HG02571 (cell line): Measurements from ENCODE around the gene IL31RA.
"Not testable (repeated sequence)": the region's sequence is repeated elsewhere in the genome, so short reads cannot be mapped to it uniquely, and the experiment has no call there.

Experiments used
- ATAC-seq: cut with Tn5 transposase; IDR thresholded peaks from one replicate; pipeline ENCODE4 v1.9.1; 2021; ENCODE audit warnings: mild to moderate bottlenecking, moderate library complexity; ENCODE audit not compliant: unreplicated experiment

Gene IL31RA

DNA sequence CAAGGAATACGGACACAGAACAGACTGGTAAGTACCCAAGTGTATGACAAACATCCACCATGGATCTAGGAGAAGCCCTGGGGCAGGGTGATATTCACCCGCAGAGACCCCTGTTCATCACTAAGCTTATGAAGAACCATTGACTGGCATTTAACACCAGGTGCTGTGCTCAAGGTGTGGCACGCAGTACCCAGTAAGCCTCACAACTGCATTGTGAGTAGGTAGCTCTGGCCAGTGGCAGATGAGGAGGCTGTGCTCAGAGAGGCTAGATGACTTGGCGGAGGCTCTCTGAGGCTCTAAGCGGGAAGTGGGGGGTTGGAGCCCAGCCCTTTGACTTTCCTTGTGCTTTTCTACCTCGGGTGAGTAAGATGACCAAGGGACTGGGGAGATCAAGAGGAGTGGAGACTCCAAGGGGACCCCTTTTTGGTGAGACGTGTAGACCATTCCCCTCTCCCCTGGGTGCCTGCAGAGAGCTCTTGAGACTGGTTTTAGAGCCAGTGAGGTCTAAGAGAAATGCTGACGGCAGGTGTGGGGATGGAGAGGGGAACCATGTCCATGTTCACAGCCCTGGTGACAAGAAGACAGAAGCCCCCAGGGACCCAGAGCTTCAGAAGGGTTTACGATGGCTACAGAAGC is 72.8 kb downstream of the IL31RA start:
- no peak for ATAC-seq

DNA sequence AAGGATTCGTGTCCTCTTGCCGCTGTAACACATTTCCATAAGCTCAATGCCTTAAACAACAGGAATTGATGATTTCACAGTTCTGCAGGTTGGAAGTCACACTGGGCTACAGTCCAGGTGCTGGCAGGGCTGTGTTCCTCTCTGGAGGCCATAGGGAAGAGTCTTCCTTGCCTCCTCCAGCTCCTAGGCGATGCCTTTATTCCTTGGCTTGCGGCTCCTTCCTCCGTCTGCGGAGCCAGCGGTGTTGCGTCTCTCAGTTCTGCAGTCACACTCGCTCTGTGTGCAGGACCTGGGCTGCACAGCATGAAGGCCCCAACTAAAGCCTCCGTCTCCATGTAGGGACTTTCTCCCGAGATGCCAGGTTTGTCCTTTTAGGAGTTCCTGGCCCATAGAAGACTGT is 73.6 kb downstream of the IL31RA start:
- ATAC-seq = no peak

DNA sequence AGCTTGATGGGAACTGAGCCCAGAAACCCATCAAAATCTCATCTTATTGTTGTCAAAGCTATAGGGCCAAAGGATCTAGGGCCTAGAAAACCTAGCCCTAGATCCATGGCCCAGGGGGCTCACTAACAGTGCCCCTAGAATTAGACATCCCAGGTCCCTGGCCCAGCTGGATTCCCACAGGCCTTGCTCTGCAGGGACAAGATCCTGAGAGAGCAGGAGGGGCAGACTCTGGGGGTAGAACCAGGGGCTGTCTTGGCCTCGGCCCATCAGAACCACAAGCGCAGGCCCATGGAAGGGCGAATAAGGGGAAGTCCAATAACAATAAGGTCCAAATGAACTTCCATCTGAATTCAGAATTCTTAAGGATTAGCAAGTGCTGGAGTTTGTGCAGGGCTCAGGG is 74.0 kb downstream of the IL31RA start:
- ATAC-seq = no peak

DNA sequence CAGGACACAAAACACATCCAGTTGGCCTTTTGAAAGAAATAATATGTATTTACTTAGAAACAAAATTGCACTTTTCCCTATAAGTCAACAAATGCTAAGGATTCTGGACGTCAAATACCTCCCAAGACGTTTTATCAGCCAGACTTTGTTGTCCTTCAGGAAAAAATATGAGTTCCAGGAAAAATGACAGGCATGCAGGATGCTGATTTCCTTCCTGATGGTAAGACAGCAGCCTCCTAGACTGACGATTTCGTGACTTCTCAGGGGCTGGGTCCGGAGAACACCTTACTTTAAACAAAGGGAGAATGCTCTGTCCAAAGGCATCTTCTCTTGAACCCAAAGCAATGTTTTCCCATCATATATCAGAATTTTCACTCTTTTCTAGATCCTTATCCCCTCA is 74.6 kb downstream of the IL31RA start:
- ATAC-seq = no peak

DNA sequence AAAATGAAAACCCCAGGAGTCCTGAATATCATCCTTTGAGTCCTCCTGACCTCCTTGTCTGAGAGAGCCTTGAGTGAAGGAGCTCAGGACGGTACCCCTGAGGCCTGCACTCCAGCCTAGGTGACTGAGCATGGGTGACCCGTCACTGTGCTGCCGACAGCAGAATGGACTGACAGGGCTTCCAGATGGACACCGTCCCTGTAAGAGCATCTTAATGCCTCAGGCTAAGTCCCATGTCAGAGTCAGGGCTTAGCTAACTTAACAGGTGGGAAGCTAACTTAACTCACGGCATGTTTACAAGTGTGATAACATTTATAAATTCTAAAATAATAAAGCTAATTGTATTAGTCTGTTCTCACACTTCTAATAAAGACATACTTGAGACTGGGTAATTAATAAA is 75.3 kb downstream of the IL31RA start:
- no peak for ATAC-seq

DNA sequence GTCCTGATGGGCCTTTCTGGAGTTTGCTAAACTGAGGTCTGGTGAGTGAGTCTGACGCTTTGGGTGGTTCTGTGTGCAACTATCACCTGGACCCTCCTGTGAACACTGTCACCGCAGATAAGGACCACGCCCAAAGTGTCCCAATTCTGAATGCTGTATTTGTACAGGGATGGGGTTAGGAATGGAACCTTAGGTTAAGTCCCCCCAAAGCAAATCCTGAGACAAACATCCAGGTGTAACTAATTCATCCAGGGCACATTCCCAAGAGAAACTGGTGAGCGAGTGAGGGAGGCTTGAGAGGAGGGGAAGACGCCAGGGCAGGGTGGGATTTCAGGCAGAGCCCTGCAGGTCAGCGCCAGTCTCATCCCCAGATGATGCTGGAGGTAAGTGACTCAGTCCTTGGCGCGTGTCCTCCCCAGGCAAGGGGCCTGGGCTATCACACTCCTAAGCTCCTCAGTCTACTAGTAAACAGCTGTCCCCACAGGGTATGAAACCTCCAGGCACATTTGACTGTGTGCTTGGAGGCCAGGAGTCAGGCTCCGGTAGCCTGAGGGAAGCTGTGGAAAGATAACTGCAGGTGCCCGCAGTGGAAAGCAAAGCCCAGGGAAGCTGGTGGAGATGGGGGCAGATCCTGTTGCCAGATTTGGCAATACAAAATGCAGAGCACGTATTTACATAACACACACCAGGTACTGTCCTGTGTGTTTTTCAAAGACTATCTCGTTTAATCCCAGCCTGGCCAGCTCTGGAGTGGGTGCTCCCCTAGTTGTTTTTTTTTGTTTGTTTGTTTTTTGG is 76.9 kb downstream of the IL31RA start:
- ATAC-seq = no peak

DNA sequence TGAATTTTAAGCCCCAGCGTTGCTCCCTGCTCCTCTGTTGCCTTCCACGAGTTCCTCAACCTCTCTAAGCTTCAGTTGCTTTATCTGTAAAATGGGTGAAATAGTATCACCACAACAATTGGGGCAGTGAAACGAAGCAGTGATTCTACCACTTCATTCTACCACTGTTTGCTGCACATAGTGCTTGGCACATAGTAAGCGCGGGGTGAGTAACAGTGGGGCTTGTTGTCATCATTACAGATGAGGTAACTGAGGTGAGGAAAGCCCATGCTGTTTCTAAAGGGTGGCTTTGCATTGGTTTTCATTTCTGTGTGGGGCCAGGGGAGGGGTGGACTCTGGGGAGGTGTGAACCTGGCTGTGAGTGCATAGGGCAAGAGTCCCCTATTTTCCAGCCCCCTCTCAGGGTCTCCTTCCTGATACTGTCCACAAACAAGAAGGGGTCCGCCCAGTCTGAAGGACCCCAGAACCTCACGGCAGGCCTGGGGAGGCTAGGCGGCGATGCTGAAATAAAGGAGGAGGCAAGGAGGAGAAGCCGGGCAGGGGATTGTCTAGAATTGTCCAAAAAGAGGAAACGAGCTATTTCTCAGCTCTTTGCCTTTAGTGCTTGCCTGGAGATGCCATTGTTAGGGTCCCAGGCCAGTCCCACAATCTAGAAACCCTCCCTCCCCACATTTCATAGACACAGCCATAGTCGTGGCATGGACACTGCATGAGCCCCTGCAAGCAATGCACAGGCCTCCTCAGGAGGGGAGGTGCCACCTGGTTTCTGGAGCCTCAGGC is 78.1 kb downstream of the IL31RA start:
- ATAC-seq = no peak

DNA sequence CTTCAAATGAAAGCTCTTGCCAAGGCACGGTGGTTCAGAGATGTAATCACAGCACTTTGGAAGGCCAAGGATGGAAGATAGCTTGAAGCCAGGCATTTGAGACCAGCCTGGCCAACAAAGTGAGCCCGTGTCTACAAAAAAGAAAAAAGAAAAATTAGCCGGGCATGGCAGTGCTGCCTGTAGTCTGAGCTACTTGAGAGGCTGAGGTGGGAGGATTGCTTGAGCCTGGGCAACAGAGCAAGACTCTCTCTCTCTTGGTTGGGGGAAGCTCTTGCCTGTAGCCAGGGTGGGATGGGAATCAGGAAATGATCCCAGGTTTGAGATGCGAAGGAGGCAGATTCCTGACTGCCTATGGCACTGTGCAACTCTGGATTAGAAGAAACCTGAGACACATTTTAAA is 81.5 kb downstream of the IL31RA start:
- ATAC-seq = no peak

DNA sequence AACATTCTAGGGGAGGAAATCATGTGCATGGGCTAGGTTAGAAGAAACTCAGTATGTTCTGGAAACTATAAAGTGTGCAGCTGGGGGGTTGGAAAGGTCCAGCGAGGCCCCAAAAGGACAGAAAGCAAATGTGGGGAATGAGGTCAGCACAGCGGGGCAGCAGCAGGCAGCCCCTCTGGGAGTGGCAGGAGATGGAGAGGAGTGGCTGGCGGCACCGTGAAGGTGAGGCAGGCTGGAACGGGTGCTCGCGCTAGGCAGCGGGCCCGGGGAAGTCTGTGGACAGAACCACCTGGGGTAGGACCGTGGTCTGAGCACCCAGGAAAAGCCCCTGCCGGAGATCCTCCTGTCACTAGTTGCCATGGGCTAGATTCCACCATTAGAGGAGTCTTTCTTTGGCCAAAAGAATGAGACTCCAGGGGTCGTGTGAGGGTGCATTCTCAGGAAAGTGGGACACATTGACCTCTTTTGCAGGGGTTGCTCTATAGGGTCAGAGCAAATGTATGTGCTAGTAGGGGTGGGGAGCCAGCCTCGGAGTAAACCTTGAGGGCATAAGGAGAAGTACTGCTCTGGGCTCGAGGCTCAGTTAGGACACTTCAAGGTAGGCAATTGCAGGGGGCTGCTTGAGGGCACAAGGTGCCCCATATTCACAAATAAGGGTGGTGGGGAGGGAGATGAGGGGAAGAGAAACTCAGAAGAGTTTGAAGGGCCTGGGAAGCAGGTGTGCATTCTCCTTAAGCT is 82.4 kb downstream of the IL31RA start:
- ATAC-seq = no peak

DNA sequence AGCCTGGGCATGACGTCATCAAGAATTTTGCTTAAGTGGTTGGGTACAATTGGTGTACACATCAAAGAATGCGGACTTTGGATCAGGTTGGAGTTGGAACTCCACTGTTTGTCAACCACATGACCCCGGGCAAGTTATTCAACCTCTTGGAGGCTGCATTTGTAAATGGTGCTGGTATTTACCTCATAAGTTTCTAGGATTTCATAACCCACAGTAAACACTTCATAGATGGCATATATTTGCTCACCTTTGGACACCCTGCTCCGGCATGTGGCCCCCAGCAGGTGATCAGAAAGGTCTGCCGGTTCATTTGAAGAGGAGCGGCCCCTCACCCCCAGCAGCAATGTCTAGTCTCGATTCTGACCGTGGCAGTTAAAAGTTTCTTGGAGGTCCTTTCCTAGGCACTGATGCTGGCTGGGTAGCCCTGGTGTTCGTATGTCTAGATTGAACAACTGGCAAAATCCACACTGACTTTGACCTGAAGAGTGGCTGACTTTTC is 83.0 kb downstream of the IL31RA start:
- ATAC-seq = no peak

DNA sequence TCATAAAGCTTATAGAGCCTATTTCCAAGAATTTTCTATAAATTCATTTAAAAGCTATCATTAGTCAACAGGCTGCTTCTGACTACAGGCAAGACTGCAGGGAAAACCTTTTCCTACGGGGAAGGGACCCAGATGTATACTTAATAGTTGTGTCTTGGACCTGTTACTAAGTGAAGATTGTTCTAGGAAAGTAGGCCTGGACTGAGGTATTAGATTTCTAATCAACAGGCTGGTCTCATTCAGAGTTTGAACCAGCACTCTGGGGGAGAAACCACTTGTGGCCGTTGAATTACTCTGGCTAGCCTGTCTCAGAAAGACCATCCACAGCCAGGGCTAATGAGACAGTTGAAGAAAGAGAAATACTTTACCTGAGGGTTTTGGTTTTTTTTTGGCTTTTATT is 83.6 kb downstream of the IL31RA start:
- no peak for ATAC-seq

DNA sequence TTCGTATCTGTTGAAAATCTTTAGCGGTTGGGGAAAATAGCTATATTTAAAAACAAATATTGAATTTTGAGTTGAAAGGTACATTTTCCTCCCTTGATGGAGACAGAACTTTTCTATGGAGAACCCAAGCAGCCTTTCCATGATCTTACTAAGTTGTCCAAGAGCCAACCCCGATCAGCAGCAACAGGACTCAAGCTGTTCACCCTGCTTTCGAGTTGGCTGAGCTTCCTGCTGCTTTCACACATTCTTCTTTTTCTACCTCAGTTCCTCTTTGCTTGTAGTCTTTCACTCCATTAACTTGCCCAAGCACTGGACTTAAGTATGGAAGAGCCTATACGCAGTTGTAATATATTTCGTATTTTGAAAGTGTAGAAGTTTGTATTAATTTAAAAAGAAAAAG is 84.2 kb downstream of the IL31RA start:
- no peak for ATAC-seq

DNA sequence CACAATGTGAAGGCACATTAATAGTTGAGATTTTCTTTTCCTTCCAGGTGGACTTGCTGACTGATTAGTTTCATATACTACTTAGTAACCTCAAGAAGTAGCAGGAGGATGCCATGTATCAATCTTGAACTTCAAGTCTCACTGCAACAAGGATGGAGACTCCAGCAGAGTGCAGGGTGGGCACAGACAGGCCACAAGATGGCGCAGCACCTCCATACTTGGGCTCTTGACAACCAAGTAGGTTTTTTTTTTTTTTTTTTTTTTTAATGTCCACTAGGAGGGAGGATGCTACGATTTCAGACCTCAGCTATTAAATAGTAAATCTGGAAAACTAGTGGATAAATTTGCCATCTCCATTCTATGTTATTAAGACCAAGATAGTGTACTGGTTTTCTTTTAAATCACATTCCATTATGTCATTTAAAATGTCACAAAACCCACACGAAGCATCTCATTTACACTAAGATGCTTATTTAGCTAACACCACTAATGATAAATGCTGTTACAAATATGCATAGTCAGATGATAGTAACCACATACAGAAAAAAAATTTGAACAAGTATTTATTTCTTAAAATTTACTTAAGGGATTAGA is 85.0 kb downstream of the IL31RA start:
- ATAC-seq = no peak

DNA sequence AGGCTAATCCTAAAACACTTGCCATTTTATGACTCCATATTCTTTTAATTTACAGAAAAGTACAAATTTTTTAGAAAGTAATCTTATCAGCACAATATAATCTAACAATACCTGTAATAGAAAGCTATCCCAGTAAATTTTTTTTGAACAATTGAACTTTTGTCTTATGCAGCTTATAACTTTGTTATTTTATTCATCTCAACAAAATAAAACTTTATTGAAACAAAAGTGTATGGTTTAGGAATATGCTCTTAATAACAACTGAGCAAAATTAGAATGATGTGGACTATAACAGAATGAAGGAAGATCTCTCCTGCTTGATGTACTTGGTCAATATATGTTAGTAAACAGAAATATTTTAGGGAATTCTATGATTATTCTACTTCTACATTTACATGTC is 86.4 kb downstream of the IL31RA start:
- not testable (repeated sequence) for ATAC-seq

DNA sequence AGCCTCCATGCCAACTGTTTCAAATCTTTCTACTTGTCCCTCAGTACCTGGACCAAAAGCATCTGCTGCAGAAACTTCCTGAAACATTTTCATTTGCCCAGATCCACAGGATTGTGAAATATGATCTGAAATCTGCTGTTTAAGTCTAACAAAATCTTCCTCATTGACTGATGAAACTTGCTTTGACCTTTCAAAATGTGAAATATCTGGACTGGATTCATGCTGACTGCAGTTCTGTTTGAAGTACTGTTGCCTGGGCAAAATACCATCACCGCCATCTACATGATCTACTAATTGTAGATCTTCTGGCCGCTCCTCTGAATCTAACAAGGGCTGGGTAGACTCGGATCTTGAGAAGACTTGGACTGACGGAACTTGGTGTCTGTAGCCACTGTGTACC is 90.0 kb downstream of the IL31RA start:
- not testable (repeated sequence) for ATAC-seq

DNA sequence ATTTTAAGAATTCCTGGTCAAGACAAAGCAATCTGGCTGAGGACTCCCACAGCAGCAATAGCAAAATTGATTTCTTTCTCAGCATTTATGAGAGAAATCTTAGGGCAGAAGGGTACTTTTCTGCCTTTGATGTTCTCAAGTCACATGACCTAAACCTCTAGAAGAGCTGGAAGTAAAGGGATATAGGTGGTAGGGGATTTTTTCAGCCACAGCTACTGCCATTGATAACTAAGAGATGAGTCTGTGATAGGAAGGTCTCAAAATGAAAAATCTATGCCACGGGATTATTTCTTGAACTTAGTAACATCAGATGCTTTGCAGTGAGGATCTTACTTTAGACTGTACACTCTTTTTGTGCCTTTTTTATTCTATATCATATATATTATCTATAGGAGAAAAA is 108.1 kb downstream of the IL31RA start:
- ATAC-seq = no peak

DNA sequence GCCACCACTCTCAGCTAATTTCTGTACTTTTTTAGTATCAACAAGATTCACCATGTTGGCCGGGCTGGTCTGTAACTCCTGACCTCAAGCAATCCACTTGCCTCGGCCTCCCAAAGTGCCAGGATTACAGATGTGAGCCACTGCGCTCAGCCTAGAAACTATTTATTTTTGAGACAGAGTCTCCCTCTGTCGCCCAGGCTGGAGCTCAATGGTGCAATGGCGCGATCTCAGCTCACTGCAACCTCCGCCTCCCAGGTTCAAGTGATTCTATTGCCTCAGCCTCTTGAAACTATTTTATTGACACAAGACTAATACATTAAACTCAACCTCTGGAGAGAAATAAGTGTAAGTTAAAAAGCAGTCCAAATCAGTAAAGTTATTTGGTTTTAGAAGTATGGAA is 109.6 kb downstream of the IL31RA start:
- ATAC-seq = no peak

DNA sequence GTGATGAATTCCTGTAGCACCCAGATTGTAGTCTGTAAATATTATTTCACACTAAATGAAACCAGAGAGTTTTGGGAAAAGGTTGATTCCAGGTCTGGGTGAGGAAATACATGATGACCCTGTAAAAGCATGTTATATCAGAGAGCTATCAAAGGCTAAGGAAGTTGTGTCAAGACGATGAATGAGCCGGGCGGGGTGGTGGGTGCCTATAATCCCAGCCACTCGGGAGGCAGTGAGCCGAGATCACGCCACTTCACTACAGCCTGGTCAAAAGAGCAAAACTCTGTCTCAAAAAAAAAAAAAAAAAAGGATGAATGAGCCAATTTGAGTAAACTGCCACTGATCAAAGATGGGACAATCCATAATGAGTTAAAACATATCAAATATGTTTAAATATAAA is 114.4 kb downstream of the IL31RA start:
- ATAC-seq = no peak

DNA sequence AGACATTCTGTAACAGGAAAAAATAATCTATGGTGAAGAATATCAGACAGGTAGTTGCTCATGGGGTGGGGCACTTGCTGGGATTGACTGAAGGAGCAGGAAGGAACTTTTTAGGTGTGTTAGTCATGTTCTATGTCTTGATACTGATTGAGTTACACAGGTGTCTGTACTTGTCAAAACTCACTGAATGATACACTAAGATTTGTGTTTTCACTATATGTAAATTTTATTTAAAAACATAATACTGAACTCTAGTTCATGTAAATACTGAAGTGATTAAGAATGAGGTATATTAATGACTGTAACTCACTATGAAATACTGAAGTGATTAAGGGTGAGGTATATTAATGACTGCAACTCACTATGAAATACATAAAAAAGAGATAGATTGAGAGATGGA is 115.1 kb downstream of the IL31RA start:
- no peak for ATAC-seq

DNA sequence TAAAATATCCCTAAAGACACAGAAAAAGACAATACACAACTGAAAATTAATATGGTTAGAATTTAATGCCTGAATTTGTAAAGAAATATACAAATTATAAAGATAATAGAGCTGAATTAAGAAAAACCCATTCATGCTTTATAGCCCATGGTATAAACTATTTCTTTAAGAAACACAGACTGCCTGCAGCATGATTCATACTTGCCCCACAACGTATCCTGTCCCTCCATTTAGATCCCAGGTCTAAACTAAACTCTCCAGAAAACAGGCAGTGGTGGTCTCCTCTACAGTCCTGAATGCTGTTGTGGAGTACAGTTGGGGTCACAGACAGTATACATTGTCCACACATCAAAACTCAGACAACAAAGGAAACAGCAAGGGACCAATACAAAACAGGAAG is 118.8 kb downstream of the IL31RA start:
- no peak for ATAC-seq
